Inflammatory macrophage treated with lipopolysaccharide for 4 hours (primary cell): ENCODE measurements around the gene INSIG1.

Experiments
- DNase-seq: peaks from one replicate; pipeline ENCODE4 v3.0.0-alpha.2; 2020

Gene INSIG1

DNA sequence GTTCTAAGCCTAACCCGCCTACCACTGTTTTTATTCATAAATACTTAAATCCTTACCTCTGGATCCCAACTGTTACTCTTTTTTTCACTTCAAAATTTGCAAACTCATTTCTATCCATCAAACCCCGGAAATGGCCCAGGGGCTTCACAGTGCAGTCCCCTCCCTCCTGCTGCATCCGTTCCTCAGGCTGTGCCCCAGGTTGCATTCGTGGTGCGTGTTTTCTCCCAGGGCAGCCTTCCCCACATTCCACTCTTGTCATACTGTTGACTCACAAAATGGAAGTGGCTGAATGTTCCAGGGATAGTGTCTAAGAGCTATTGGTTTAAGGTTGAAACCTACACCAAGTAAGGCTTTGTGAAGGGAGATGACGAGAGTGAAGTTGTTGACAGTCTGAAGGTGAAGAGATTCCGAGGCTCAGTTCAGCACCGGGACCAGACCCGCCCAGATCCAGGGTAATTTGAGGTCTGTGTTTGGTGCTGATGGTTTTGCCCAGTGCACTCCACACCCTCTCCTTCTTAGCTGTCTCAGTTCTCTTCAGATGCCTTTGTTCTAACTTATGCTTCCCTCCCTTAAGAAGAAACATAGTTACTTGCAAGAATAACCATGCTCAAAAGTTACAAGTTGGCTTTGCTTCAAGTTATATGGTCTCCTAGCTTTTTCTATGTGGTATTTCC, 7.7 kb downstream of the INSIG1 start:
- no peak for DNase-seq

DNA sequence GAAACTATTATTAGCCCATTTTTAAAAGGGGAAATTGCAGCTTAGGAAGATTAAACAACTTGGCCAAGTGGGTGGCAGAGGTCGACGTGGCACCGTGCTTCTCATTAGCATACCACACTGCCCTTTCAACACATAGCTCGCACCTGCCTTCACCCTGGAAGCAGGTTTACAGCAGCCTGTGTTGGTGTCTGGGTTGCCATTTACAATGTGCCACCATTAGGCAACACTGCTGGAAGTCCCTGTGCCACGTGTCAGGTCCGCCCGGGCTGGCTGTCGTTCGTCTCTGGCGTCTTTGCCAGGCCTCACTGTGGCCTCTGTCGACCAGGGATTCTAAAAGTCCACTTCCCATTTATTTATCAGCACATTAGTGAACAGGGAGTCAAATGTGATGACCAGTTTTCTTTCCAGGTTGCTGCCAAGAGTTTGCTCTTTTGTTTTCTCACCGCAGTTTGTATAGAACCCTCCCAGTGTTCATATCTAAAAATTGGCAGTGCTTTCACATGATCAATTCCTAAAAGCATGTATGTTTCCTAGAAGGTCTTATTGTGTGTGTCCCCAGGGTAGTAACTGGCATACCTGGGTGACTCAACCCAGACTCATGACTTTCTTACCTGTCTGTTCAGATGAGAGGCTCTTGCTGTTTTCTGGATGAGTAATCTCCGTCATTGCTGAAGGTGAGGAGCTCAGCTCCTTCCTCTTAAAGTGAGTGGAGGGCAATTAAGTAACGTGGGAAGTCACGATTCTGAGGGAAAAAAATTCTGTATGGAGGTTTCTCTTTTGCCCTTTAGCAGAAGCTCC, 9.2 kb downstream of the INSIG1 start:
- no peak for DNase-seq

DNA sequence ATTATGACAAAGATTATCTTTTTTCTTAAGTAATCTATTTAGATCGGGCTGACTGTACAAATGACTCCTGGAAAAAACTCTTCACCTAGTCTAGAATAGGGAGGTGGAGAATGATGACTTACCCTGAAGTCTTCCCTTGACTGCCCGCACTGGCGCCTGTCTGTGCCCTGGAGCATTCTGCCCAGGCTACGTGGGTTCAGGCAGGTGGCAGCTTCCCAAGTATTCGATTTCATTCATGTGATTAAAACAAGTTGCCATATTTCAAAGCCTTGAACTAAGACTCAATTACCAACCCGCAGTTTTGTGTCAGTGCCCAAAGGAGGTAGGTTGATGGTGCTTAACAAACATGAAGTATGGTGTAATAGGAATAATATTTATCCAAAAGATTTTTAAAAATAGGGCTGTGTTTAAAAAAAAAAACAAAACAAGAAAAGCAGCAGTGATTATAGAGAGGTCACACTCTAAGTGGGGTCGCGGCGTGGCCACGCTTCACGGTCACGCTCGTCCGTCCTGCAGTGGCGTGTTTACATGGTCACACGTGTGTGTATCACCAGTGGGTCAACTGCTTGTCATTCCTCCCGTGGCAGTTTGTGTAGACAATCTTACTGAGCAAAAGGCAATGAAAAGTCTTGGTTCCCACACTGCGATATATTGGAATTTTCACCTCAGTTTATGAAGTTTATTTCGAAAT, 10.8 kb downstream of the INSIG1 start:
- no peak for DNase-seq

DNA sequence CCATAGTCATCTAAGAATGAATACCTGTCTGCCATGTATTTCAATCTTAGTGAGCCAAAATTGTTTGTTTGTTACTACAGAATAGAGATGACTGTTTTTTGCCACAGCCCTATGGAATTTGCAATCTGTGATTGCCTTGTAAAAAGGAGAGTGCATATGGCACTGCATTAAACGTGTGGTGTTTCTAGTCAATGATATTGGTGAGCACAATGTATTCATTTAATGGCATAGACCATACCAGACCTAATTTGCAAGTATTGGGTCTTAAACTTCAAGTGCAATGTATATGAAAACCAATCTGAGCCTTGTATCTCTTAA, 11.3 kb downstream of the INSIG1 start:
- no peak for DNase-seq

DNA sequence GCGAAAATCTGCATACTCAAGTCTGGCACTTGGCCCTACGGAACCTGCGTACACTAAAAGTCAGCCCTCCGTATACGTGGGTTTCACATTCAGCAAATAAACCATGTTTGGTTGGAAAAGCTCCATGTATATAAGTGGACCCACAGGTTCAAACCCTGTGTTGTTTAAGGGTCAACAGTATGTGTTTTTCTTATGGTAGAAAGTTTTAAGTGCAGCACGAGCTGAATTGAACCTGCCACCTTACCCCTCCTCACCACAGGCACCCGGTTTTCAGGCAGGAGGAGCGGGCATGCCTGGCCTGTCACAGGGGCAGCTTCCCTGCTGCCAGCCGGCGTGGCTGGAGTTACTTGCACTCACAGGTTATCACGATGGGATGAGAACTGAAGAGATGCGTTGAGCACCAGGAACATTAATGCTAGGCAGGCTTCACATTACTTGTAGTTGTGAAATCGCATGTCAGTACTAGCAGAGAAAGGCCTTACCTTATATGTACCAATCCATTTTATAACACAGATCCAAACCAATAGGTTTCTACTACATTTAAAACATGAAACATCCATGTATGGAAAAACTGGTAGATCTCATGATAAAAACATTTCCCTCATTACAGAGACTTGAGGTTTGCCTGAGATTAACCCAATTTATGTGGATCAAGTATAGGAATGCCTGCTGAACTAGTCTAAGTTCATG, 12.9 kb downstream of the INSIG1 start:
- DNase-seq: no peak

DNA sequence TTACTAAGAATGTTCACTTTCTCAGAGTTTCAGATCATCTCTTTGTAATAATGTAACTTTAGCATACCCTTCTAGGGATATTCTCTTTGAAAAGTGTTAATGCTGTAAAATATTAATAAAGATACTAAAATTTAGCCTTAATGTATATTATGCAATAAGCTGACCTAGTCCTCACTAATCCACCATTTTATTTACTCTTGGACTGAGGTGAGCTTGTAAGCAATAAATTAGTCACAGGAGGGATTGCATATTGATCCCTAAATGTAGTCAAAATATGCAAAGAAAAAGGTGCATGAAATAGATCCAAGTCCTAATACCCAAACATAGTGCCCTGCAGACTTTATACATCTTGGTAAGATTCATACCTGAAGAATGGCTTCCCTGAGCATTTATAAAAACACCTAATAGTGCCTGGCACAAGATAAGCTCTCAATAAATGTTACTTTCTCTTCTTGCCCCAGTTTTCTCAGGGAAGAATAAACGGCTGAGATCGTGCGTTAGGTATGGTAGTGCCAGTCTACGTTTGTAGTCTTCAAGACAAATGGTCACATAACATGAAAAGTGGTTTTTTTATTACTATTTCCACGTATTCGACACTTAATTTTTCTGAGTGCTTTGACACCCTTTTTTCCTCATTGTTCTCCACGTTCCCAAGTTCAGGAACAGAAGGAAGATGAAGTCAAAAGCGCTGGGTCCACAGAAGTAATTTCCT, 14.3 kb downstream of the INSIG1 start:
- no peak for DNase-seq

DNA sequence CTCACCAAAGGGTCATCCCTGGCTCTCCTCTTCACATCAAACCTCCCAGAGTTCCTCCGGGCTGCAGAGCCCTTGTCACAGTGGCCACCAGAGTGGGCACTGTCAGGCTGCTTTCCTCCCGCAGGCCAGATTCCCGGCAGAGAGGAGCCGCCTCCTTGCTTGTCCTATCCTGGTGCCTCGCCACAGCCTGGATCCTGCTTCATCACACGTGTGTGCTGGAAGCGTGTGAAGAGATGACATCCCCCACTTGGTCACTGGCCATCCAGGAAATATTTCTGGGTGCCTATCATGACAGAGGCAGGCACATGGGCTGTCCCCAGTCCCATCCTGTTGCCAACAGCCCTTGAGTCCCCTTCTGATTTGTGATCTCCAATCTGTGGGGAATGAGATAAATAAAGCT, 15.0 kb downstream of the INSIG1 start:
- DNase-seq: no peak

DNA sequence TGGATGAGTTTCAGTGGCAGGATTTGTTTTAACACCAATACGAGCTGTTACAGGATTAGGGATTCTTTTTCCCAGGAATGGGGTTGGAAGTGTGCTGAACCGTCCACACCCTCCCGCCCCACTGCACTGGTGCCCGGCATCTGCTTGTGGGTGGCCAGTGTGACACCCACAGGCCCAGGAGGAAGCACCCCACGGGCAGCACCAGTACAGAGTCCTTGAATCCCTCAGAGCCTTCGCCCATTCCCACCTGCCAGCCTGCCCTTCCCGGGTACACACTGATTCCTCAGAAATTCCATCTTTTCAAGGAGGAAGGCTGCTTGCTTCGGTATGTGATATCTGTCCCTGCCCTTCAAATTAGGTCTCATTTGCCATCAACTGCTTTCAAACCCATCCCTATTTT, 15.4 kb downstream of the INSIG1 start:
- DNase-seq: no peak

DNA sequence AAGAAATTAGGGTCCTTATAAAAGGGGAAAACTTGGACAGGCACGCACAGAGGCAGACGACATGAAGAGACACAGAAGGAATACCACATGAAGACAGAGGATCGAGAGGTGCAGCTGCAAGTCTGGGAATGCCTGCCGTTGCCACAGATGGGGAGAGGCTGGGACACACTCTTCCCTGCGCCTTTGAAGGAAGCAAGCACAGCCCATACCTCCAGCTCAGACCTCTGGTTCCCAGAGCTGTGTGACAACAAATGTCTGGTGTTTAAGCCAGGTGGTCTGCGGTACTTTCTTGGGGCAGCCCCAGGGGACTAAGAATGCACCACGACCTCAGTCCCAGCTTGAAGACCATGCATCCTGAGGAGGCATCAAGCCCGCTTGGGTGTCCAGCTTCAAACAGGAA, 18.3 kb downstream of the INSIG1 start:
- no peak for DNase-seq

DNA sequence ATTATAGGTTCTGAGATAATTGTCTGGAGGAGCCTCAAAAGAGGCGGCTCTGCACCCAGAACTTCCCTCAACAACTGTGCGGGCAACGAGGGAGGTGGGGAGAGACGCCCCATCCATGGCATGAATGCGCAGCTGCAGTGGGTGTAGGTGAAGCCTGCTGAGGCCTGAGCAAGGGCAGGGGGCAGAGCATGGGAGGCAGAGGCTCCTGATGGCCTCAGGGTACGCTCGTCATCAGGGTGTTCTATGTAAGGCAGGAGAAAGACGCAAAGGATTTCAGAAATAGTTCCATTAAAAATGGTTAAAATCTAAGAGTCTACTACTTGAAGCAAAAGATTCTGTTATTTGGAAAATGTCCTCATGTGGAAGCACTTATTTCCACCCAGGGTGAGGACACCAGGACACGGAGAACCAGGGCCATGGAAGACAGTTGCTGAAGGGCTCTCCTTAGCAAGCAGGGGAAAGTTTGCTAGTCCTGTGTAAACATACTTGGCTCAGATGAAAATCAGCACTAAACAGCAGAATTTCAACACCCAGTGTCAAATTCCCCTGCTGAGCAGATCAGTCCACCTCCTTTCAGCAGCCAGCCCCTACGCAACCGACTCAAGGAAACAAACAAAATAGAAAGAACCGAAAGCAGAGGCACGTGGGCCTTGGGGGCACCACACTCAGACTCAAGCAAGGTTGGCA, 18.9 kb downstream of the INSIG1 start:
- DNase-seq: no peak

DNA sequence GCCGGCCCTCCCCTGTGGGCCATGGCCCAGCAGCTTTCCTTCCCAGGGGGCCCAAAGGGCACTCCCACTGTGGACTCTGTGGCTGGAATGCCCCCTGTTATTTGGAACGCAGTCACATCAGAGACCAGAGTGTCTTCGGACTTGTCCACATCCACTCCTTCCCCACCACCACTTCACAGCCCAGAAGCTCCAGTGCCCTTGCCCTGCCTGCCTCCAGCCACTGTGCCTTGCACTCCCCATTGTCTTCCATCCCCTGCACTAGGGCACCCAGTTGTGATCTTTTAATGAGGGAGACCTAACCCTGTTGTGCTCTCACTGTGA, 19.4 kb downstream of the INSIG1 start:
- no peak for DNase-seq

DNA sequence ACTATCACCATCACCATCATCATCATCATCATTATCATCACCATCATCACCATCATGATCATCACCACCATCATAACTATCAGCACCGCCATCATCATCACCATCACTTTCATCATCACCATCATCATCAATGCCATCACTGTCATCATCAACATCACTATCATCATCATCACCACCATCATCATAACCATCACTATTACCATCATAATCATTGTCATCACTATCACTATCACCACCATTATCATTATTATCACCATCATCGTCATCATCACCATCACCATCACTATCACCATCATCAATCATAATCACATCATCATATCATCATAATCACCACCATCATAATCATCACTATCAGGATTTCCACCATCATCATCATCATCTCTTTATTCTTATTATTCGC, 20.6 kb downstream of the INSIG1 start:
- no peak for DNase-seq

DNA sequence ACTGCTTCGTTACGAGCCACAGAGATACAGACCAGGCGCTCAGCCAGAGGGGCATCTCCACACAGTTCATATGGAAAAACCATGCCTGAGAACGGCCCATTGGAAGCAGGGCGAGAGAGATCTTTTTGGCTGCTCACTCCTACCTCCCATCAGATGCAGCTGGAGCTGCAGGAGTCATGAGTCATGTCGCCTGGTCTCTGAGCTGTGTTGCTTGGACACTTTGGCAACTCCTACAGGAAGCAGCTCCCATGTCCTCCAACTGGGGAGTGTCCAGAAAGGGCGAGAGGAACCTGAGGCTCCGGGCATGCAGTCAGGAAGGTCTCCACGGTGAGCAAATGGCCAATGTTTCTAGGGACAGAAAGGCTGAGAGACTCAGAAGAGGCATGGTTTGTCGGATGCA, 24.9 kb downstream of the INSIG1 start:
- DNase-seq: no peak

DNA sequence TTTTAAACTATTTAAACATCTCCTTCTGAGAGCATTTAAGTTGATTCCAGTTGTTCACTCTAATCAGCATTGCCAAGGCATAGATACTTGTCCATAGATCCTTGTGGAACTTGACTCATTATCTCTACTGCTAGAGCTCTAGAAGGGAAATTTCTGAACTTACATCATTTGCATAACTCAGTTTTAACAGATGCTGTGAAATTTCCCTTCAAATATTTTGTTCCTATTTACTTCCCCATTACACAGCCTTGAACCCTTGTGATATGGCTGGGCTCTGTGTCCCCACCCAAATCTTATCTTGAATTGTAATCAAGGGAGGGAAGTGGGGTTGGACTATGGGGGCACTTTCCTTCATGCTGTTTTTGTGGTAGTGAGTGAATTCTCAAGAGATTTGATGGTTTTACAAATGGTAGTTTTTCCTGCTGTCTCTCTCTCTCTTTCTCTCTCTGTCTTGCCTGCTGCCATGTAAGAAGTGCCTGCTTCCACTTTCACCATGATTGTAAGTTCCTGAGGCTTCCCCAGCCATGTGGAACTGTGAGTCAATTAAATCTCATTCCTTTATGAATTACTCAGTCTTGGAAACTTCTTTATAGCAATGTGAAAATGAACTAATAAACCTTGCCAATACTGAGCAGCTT, 25.4 kb downstream of the INSIG1 start:
- DNase-seq: peak; percentile 73

DNA sequence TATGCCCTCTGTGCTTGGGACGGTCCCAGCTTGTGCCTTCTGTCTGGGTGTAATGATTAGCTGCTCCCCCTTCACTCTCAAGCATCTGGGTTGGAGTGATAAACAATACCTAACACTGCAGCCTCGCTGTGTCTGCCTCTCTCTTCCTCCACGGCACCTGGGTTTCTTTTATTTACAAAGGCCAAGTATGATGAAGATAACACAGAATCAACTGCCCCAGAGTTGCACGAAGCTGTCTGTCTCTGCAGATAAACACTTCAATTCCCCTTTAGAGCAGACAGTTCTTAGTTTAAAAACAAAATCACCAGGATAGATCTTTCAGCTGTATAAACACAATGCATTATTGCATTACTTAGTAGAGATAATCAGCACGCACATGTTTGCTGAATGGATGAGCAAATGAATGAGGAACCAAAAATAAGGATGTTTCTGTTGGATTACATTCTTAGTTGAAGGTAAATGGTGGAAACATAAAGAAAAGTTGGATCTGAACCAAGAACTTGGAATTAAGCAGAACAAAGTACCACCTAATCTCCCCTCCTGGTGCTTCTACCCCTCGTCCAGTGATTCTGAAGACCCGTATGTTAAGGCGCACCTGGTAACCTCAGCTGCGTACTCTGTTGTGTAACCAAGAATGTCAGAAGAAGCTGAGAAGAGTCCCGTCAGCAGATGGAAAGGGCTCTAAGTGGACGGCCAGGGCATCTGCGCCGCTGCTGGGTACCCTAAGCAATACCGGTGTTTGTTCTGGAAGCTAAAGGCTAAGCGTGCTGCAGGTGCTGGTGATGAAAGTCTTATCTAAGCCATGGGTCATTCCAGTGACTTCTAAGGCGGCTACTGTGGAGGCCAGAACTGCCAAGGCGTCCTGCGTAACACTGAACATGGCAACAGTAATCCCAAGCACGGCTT, 26.6 kb downstream of the INSIG1 start:
- no peak for DNase-seq

DNA sequence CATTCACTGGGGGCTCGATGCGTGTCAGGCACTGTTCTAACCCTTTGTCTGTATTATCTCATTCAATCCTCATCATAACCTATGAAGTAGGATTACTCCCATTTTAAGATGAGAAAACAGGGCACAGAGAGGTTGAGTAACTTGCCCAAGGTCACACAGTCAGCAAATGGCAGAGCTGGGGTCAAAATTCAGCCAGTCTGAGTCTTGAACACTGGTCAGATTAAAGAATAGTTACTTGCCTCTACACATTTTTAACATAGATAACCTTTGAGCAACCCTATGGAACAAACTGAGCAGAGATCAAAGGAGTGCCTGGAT, 27.2 kb downstream of the INSIG1 start:
- DNase-seq: no peak

DNA sequence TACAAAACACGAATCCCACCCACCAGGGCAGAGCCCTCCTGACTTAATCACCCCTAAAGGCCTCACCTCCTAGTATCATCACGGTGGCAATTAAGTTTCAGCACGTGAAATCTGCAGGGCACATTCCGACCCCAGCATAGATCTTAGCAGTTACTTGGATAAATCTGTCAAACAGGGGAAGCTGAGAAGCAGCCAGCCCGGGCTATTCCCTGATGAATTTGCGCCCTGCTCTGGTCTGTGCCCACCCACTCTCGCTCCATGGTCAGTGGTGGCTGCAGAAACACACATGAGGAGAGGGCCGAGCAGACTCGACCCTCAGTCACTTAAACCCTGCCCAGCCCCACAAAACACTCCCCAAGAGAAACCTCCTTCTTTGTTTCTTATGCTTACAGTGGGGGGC, 28.7 kb downstream of the INSIG1 start:
- no peak for DNase-seq

DNA sequence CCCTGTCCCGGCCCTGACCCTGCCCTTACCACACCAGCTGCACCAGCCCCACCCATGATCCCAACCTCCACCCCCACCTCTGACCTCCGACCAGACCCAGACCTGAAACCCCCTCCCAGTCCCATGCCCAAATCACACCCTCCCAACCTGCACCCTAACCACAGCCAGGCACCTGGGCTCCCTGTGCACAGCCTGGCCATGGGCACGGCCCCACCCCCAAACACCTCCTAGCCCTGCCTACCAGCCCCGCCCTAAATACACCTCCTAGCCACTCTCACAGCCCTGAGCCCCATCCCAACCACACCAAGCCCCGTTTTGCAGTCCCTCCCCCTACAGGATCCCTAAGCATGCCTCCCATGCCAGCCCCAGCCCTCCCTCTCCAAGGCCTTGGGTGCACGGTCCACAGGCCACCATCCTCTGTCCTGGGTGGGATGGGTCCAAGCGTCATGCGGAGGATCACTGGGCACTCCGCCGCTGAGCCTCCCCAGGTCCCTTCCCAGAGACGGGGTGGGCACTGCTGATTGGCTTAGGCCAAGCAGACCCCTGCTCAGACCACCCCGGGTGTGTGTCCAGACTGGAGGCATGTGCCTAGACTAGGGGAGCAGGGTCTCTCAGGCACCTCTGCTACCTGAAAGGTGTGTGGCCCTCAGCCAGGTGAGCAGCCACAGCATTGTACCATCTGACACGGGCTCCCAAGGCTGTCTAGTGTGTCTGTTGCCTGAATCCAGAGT, 30.1 kb downstream of the INSIG1 start:
- DNase-seq: no peak

DNA sequence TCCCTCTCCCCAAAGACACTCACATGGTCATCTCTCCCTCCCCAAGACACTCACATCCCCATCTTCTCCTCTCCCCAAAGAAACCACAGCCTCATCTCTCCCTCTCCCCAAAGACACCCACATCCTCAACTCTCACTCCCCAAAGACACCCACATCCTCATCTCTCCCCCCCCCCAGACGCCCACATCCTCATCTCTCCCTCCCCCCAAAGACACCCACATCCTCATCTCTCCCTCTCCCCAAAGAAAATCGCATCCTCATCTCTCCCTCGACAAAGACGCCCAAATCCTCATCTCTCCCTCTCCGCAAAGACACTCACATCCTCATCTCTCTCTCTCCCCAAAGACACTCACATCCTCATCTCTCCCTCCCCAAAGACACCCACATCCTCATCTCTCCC, 31.5 kb downstream of the INSIG1 start:
- no peak for DNase-seq

DNA sequence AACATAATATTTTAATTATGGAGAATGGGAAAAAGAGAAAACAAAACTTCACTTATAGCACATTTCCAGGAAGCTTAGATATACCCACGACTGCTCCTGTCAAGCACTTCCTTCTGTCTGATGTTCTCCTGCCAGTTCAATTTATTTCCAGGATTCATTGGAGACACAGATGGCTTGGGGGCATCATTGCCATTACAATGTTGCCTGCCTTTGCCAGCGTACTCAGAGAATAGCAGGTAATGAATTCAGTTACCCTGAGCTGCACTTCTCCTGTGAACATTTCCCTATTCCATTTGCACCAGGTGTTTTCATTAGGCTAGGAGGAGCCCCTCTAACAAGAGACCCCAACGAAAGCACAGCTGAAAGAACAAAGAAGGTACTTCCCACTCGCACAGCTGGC, 33.7 kb downstream of the INSIG1 start:
- DNase-seq: no peak
